Tibial artery (tissue), 4 donors: ENCODE measurements around the gene MORC1.

Experiments used
- DNase-seq, 2 donors: peaks; one replicate each; pipeline ENCODE4 v3.0.0-alpha.2; 2019
- H3K27ac ChIP-seq, 2 donors: fragments of 200-600 bp; sonication (generic) in 1 of 2; 1 replicate in 1 of 2; 2 replicates in 1 of 2; pipeline ENCODE4 v1.5.1; 2018 to 2019; ENCODE audit warnings: mild to moderate bottlenecking in 1 of 2
- H3K27me3 ChIP-seq, 2 donors: fragments of 200-600 bp; sonication (generic) in 1 of 2; one replicate each; pipeline versions ENCODE4 v1.5.1 to v1.6.0; 2016 to 2019
- H3K36me3 ChIP-seq, 3 donors: fragments of 200-600 bp; sonication (generic) in 2 of 3; one replicate each; pipeline ENCODE4 v1.5.1; 2016 to 2019; ENCODE audit warnings: mild to moderate bottlenecking in 2 of 3
- H3K4me1 ChIP-seq, 4 donors: fragments of 200-600 bp; sonication (generic) in 2 of 4; 1 replicate in 3 of 4; 2 replicates in 1 of 4; pipeline ENCODE4 v1.5.1; 2016 to 2019
- H3K4me3 ChIP-seq, 2 donors: fragments of 200-600 bp; sonication (generic) in 1 of 2; 1 replicate in 1 of 2; 2 replicates in 1 of 2; pipeline ENCODE4 v1.5.1; 2018 to 2019; ENCODE audit warnings: mild to moderate bottlenecking in 2 of 2
- H3K9me3 ChIP-seq, 3 donors: fragments of 200-600 bp; sonication (generic) in 1 of 3; one replicate each; pipeline ENCODE4 v1.5.1; 2016 to 2019
- intact Hi-C: fragments of 100-400 bp; cut with DNase I; formaldehyde crosslinking; loops from one replicate; pipeline ENCODE4 v1.15.0; 2023; ENCODE audit warnings: low total_unique reads
- TF ChIP-seq, protein P1 (sequence below), 2 experiments: fragments of 200-600 bp in 1 of 2; fragments of 450-650 bp in 1 of 2; IDR thresholded peaks; one replicate each; pipeline ENCODE4 v1.5.1; 2017 to 2019; ENCODE audit warnings: antibody characterized with exemption in 2 of 2, mild to moderate bottlenecking in 1 of 2, moderate library complexity in 1 of 2

MORC1 gene

GRCh38 chr3:108998436-108998835 is 119.5 kb downstream of the MORC1 start:
- H3K4me1 ChIP-seq: no peaks in the 10 kb centered on the region
- no peaks in the 10 kb centered on the region for H3K27me3 ChIP-seq
- intact Hi-C loops: no loop called here
- no peaks in the 10 kb centered on the region for H3K9me3 ChIP-seq
- no peaks in the 10 kb centered on the region for H3K36me3 ChIP-seq
- H3K27ac ChIP-seq: no peak overlapping the region
- no peak for DNase-seq
- H3K4me3 ChIP-seq: no peak overlapping the region
- TF ChIP-seq, protein P1, sequence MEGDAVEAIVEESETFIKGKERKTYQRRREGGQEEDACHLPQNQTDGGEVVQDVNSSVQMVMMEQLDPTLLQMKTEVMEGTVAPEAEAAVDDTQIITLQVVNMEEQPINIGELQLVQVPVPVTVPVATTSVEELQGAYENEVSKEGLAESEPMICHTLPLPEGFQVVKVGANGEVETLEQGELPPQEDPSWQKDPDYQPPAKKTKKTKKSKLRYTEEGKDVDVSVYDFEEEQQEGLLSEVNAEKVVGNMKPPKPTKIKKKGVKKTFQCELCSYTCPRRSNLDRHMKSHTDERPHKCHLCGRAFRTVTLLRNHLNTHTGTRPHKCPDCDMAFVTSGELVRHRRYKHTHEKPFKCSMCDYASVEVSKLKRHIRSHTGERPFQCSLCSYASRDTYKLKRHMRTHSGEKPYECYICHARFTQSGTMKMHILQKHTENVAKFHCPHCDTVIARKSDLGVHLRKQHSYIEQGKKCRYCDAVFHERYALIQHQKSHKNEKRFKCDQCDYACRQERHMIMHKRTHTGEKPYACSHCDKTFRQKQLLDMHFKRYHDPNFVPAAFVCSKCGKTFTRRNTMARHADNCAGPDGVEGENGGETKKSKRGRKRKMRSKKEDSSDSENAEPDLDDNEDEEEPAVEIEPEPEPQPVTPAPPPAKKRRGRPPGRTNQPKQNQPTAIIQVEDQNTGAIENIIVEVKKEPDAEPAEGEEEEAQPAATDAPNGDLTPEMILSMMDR (IDR thresholded peaks at IDR 0.05): no peak

DNA sequence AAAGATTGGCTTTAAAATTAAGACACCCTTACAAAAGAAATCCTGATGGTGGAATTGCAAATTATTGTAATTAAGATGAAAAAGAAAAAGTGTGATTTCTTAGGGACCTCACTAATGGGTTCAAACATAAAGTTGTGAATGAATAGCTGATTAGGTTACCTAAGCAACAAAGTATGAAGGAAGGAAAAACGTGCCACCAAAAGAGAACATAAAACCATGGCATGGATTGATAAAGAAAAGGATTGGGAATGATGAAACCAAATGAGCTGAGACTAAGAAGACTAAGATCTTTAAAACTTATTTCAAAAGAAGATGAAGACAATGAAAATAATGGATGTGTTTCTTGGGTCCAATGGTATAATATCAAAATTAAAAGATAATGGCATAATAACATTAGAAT is 132.1 kb downstream of the MORC1 start:
- TF ChIP-seq, protein P1 (IDR thresholded peaks at IDR 0.05): no peak
- Histone ChIP-seq H3K4me1 (no peaks in the 10 kb centered on the region), H3K4me3 (no peak overlapping the region), H3K27ac (no peak overlapping the region), H3K9me3 (no peaks in the 10 kb centered on the region), H3K27me3 (no peaks in the 10 kb centered on the region), H3K36me3 (no peaks in the 10 kb centered on the region)
- intact Hi-C loops: no loop called here
- no peak for DNase-seq

- TF ChIP-seq, protein P1 (IDR thresholded peaks at IDR 0.05): no peak
- intact Hi-C loops: no loop called here
- DNase-seq: no peak
Measured at GRCh38 chr3:108983051-108983450, 134.9 kb downstream of the MORC1 start.

DNA sequence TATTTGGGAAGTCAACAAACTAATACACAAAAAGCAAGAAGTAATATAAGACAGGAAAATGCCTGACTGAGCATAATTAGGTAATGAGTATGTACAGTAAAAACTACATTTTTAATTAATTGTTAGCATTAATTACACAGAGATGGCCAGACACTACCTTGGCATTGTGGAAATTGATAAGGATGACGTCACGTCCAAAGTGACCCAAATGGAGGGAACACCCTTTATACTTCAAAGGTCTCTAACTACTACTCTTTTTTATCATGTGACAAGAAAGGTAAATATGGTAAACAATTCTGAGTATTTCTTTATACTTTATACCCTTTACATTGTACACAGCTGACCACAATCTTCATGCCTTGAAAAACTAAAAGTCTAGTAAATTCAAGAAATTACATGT is 141.9 kb downstream of the MORC1 start:
- no peak overlapping the region for H3K4me3 ChIP-seq
- H3K27ac ChIP-seq: no peak overlapping the region
- DNase-seq: no peak
- no peaks in the 10 kb centered on the region for H3K4me1 ChIP-seq
- TF ChIP-seq, protein P1 (IDR thresholded peaks at IDR 0.05): no peak
- intact Hi-C loops: no loop called here
- H3K36me3 ChIP-seq: no peaks in the 10 kb centered on the region
- H3K27me3 ChIP-seq: no peaks in the 10 kb centered on the region
- H3K9me3 ChIP-seq: no peaks in the 10 kb centered on the region

More at GRCh38 chr3:108983051-108983450, 134.9 kb downstream of the MORC1 start:
- no peaks in the 10 kb centered on the region for H3K4me1 ChIP-seq
- H3K27ac ChIP-seq: no peak overlapping the region
- H3K36me3 ChIP-seq: no peaks in the 10 kb centered on the region
- H3K4me3 ChIP-seq: no peak overlapping the region
- no peaks in the 10 kb centered on the region for H3K9me3 ChIP-seq
- H3K27me3 ChIP-seq: no peaks in the 10 kb centered on the region

- no peaks in the 10 kb centered on the region for H3K9me3 ChIP-seq
- H3K36me3 ChIP-seq: no peaks in the 10 kb centered on the region
- no peaks in the 10 kb centered on the region for H3K27me3 ChIP-seq
- no peak for DNase-seq
- TF ChIP-seq, protein P1 (IDR thresholded peaks at IDR 0.05): no peak
- H3K27ac ChIP-seq: no peak overlapping the region
- no peaks in the 10 kb centered on the region for H3K4me1 ChIP-seq
- H3K4me3 ChIP-seq: no peak overlapping the region
- intact Hi-C loops: no loop called here
Measured at GRCh38 chr3:108973019-108973418, 144.9 kb downstream of the MORC1 start.

DNA sequence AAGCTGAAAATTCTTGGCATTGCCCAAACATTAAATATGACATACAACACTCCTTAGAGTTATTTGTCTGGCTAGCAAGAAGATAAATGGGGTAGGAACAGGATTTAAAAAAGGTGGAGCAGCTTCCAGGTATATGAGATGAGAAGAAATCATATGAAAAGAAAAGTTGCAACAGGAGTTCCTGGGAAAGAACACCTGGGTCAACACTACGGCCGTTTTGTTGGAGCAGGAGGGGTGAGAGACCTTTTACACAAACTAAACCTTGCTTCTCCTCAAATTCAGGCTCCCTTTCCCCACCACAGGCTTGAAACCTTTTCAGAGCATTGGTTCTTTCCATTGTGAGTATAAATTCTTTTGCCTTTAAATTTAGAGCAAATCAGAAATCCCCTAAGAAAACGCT is 145.5 kb downstream of the MORC1 start:
- intact Hi-C loops: no loop called here
- H3K9me3 ChIP-seq: no peaks in the 10 kb centered on the region

More for the DNA sequence above, 145.5 kb downstream of the MORC1 start:
- Histone ChIP-seq H3K27ac (no peak overlapping the region), H3K4me1 (no peaks in the 10 kb centered on the region), H3K27me3 (no peaks in the 10 kb centered on the region), H3K4me3 (no peak overlapping the region), H3K36me3 (no peaks in the 10 kb centered on the region)
- TF ChIP-seq, protein P1 (IDR thresholded peaks at IDR 0.05): no peak
- no peak for DNase-seq
